Ecto neural progenitor cell (in vitro differentiated cells): ENCODE results near the gene PDK2.

Experiments
- DNase-seq: peaks from one replicate; pipeline ENCODE4 v3.0.0-alpha.2; 2018; ENCODE audit warnings: low spot score

PDK2 gene

DNA sequence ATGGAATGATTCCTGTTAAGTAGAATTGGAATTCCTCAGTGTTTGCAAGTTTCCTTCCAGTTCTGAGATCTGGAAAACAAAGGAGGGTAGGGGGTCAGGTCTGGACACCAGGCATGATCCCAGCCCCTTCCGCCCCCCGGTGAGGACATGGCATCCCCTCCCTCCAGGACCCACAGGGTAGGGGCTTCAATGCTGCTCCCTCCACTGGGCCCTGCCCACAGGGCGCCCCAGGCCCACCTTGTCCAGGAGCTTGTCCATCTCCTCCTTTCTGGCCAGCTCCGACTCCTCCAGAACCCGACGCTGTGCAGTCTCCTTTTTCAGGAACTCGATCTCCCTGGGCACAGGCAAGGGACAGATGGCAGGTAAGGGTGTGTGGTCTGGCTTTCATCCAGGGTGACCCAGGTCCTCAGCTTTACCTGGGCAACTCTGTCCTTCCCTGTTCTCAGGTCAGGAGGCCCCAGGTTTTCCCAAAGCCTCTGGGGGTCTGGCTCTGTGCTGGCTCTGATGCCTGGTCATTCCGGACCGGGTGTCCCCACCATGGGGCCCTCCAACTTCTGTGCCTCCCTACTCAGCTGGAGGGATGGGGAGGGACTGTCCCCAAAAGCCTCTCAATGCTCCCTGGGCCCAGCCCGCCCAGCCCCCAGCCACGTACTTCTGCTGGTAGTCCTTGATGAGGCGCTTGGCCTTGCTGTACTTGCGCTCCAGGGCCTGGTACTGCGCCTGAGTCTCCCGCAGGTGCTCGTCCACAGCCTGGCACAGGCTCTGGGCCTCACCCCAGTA, 40.4 kb downstream of the PDK2 start:
- DNase-seq = no peak

DNA sequence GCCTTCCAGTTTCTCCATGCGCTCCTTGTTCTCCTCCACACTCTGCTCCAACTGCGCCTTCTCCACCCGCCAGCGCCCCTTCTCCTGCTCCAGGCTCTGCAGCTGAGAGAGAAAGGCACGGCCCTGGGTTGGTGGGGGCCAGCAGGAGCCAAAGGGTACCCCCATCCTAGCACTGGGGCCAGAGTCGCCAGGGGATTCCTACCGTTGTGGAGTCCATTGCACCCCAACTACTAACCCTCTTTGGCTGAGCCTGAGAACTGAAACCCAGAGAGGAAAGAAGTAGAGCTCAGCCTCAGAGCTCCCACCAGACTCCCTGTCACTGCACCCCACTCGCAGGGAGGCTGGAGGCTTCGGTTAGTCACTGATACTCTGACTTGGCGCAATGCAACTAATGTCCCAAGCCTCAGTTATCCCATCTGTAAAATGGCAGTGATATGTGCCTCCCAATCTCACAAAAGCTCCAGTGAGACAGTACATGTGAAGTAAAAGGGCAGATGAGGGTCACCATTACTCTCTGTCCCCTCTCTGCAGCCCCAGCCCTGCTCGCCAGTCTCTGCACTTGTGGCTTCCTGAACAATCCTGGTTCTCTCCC, 41.0 kb downstream of the PDK2 start:
- no peak for DNase-seq

DNA sequence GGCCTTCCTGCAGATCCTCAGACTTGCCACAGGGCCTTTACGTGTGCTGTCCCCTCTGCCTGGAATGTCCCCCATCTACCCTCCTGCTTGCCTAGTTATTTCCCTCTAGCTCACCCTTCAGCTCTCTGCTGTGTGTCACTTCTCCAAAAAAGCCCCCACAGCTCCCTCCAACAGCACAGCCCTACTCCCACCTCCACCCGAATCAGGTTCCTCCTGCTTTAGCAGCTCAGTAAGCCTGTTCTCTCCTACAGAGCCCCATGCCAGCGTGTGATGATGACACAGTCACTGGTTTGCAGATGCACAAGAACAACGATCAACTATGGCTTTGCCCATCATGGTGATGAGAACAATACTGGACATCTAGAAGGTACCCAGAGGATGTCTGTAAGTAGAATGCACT, 41.9 kb downstream of the PDK2 start:
- no peak for DNase-seq

DNA sequence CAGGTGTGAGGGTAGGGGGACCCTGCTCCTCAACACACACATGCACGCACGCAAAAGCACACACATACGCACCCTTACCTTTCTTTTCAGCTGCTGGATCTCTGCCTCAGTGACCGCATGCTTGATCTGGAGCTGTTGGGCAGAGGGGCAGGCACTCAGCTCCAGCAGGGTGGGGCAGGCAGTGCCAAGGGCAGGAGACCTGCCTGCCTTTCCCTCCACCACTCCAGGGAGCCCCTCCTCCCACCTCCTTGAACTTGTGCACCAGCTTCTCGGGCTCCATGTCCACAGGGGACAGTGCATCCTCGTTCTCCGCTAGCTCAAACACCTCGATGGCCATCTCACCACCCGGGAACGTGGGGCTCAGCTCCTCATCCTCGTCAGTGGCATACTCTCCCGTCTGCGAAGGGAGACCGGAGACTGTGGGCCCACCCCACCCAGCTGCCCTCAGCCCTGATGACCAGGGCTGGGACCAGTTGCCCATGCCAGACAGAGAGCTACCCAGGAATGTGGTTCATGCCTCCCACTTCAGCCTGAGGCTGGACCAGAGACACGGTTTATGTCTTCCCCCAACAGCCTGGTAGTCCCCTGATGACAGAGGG, 44.1 kb downstream of the PDK2 start:
- no peak for DNase-seq

DNA sequence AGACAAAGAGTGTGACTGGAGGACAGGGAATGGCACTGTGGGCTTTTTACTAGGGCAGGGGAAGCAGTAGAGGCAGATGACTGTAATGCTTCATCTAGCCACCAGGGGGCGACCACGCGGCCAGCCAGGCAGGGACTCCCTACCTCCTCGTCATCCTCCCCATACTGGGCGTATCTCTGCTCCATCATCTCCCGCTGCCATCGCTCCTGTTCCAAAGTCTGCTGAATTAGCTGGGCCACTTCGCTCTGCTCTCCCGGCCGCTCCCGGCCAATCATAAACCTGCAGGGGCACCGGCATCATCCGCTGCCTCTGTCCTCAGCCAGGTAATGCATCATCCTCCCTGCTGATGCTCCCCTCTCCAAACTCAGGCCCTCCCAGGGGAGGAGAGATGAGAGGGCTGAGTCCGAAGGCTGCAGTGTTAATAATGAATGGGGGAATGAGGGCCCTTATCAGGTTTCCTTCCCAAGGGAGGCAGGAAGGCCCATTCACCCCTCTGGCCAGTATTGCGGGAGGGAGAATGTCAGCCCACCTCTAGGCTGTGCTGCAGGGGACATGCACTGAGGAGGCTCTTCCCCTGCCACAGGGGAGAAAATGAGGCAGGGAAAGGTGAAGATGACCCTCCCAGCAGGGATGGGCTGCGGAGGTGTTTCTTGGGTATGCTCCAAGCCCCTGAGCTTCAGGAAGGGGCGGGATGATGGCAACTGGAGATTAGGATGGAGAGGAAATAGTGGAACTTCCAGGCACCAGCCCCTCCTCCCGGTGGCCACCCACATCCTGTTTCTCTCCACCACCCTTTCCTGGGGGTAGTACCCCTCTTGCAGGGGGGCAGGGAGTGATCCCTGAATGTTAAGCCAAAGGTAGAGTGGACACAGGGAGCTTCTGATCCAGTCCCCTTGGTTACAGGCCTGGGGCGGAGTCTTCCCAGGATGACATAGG, 45.1 kb downstream of the PDK2 start:
- peak; percentile 89 for DNase-seq

DNA sequence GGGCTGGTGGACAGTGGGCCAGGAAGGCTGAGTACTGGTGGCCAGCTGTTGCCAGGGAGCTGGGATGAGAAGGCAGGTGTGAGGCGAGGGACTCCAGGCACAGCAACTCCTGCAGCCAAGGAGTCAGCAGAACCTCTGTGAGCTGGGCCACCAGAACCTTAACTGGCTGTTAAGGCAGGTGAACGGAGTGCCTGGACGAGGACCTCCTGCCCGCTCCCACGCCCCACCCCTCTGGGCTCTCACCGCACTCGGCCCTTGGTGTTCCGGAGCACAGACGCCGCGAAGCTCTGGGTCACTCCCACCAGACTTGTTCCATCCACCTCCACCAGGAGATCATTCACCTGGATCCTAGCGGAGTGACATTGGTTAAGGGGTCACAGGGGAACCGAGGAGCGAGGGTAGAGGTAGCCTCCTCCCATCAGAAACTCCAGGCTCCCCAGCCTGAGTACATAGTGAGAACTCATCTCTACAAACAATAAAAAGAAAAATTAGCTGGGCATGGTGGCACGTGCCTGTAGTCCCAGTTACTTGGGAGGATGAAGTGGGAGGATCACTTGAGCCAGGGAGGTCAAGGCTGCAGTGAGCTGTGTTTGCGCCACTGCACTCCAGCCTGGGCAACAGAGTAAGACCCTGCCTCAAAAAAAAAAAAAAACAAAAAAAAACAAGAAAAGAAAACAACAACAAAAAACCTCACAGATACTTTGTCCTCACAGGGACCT, 46.0 kb downstream of the PDK2 start:
- DNase-seq = no peak

DNA sequence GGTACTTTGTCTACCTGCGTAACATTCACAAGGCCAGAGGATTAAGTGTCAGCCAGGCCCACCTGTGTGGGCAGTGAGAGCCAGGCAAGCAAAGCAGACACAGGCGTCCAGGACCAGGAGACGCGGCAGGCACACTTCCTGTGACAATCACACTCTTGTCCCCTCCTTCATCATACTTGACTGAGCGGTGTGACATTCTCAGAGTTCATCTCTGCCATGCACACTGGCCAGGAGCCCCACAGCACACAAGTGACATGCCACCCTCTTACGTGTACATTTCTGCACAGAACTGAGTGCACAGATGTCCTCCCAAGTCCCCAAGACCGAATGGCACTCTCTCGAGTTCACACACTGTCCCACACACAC, 46.6 kb downstream of the PDK2 start:
- DNase-seq = no peak

DNA sequence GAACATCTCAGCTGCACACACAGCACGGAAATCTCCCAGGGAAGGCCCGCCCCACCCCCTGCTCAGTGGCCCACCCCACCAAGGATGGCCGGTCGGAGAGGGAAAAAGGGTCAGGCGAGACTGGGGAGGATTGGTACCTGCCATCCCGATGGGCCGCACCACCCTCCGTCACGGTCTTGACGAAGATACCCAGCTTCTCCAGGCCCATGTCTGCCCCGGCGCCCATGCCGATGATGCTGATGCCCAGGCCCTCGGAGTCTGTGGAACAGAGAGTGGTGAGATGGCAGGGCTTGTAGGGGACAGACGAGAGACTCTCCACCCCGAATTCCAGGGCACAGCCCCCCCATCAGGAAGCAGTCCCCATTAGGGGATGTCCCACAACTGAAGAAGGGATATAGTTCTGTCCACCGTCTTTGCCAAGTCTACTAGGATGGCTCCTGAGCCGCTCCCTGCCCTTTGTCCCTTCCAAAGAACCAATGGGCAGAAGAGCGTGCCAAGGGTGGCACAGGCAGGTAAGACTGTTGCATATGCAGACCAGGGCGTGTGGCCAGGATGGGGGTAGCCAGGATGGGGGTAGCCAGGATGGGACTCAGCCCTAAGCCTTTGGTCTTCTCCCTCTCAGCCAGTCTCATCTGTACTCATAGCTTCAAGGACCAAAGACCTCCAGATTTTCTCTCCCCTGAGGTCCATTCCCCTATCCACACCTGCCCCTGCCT, 48.5 kb downstream of the PDK2 start:
- DNase-seq = no peak

DNA sequence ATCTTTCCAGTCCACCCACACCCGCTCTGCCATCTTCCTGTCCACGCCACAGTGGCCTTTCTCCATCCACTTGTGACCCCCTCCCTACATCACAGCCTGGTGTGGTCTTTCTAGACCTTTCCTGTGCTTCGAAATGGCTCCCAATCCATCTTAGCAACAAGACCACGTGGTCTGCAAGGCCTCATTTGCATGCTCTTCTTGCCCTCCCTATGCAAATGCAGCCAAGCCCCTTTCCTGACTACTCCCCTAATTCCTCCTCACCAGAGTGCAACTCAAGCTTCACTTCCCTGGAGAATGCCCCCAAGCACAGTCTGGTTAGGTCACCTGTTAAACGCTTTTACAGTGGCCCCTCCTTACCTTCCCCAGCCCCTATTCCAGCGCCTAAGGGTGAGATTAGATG, 49.2 kb downstream of the PDK2 start:
- no peak for DNase-seq

DNA sequence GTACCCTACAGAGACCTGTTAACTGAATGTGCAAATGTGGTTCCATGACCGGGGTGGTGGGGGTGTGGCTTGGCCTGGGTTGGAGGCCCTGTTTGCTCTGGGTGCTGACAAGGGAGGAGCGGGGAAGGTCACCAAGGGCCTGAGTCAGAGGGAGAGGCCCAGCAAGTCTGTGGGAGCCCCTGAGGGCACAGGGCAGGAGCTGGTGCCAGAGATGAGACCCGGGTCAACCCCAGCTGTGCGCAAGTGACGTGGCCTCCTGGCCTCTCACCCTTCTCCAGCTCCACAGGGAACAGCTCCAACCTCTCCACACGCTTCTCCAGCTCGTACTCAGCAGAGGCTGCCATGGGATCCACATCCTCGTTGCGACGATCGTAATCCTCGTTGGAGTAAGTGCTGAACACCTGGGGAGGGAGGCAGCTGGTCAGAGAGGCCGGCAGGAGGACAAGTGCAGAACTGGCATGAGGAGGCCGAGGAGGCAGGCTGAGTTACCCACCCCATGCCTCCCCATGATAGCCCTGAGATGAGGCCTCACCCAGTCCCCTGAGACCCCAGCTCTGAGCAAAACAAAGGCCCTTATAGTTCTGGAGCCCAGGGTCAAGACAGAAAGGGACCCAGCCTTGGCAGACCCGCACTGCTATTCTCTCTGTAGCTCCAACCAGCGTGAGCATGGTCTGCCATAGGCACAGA, 49.8 kb downstream of the PDK2 start:
- no peak for DNase-seq

DNA sequence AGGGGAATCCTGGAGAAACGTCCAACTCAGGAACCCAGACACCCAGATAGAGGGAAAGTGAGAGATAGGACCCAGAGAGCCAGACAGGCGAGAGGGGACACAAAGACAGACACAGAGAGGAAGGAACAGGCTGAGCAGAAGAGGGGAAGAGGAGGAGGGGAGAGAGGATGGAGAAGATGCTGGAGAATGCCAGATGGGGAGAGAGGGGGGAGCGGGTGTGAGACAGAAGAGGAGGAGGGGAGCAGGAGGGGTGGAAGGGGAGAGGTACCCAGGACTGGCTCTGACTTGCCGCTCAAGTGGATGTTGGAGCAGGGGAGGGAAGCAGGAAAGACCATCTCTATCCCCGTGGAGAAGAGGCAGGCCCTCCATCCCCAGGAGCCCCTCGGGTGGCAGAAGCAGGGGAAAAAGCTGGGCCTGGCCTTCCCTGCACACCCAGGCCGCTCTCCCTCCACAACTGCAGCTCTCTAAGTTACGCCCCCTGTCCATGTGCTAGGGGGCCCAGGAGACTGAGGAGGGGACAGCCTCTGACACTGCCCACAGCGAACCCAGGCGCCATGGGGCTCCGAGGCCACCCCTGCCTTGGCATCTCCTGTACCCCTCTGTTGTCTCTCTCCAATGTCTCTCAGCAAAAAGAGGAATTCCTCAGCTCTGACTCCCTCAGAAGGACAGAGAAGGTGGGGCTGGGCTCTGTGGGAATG, 50.5 kb downstream of the PDK2 start:
- no peak for DNase-seq

DNA sequence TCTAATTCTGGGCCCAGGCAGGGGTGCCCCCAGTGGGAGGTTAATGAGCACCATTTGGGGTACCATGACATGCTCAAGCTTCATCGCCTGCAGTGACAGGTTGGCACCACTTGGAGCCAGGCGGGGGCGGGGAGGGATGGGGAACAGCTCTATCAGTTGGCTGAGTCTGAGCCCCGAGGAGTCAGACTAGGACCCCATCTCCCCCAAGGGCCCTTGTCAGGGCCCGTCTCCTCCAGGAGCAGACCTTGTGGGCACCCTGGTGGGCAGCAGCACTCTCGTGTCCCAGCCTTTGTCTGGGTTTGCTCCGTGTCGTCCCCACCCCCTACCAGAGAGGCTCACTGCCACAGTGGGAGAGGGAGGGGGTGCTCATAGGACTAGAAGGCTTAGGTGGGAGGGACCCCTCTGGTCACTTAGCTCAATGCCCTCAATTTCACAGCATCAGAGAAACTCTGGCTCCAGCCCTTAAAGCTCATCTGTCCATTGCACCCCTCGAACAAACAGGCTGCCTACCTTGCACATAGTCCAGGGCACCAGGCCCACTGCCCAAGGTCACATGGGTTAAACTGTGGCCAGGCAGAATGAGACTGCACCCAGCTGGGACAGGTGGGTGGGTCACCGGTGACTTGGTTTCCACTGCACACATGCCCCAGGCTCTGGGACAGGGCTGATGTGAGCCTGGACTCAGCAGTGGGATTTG, 51.2 kb downstream of the PDK2 start:
- no peak for DNase-seq

DNA sequence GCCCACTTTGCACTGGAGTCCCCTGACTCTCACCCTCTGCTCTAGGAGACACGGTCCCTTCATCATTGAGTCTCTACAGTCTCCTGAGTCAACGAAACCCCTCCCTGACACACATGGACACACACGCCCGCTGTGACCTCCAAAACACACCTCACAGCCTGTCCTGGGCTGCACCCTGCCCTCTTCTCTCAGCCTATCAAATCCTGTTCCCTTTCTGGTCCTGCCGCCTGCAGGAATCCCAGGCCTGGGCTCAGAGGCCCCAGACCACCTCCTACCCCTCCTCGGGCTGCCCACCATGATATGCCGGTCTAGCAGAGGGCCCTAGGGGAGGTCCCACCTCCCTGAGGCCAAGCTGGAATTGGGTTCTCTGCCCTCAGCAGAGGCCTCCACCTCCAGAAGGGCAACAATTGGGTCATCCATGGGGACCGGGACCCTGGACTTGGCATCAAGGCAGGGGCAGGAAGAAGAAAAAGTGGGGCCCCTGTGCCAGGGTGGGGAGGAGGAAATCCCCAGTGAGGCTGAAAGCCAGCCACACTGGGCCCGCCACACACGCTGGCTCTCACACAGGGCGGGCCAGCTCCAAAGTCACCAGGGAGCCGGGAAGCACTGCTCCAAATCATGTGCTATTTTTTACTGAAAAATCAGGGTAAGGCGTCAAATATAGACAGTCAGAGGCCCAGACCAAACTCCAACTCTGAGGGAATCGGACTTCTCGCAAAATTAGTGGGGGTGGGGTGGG, 51.9 kb downstream of the PDK2 start:
- no peak for DNase-seq

DNA sequence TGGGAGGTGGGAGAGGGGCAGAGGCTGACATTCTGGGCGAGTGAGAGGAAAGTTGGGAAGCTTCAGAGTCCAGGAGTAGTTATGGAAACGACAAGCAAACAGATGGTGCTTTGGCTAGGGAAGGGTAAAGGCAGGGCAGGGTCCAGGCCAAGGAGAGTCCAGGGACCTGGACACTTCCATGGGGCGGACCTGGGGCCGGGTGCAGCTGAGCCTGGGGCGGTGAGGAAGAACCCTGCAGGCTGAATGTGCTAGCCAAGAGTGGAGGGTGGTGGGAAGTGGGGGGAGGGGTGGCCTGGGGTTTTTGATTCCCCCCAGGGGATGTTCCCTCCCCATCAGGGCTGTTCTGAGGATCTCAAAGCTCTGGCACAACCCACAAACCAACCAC, 52.7 kb downstream of the PDK2 start:
- DNase-seq = no peak

DNA sequence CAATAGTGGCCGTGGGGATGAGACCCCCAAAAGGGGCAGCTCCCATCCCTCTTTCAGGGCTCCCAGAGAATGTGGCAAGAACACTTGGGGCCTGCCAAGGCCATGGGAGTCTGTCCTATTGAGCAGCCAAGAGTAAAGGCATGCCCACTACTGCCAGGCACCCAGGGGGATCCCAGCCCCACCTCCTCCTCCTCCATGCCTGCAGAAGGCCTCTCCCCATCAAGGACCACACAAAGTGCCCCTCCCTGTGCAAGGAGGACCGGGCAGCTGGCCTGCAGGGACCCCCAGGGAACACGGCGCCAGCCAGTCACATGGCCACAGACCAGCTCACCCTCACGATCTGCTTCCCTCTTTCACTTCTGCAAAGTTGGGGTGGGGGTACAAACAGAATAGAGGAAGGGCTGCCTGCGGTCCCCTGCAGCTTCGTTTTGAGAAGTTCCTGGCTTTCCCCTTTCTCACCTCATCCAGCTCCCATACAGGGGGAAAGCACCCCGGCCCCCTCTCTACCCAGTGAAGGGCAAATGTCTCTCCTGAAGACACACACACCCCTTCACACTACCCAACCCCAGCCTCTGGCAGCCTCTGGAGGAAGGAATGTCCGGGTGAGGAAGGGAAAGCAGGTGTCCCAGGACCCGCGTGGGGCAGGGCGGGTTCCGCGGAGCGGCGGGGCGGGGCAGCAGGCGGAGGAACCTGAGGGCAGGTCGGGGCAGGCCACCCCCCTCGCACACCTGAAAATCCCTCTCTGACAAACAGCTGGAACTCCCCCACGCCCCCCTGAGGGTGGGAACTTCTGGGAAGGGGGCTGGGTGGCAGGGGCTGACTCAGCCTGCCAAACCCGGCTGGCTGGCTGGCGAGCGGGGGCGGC, 53.3 kb downstream of the PDK2 start:
- peak; percentile 73 for DNase-seq

DNA sequence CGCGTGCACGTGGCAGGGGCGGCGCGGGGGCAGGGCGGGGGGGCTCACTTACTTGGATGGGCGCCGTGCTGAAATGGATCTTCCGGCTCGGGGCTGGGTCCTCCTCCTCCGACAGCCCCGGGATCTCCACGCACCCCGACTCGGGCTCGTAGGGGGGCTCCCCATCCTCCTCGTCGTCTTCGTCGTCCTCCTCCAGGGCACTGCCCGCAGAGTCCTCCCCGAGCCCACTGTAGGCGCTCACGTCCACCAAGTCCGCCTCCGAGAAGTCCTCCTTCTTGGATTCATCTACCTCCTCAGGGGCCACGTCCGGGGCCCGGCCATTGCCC, 53.9 kb downstream of the PDK2 start:
- DNase-seq = no peak

DNA sequence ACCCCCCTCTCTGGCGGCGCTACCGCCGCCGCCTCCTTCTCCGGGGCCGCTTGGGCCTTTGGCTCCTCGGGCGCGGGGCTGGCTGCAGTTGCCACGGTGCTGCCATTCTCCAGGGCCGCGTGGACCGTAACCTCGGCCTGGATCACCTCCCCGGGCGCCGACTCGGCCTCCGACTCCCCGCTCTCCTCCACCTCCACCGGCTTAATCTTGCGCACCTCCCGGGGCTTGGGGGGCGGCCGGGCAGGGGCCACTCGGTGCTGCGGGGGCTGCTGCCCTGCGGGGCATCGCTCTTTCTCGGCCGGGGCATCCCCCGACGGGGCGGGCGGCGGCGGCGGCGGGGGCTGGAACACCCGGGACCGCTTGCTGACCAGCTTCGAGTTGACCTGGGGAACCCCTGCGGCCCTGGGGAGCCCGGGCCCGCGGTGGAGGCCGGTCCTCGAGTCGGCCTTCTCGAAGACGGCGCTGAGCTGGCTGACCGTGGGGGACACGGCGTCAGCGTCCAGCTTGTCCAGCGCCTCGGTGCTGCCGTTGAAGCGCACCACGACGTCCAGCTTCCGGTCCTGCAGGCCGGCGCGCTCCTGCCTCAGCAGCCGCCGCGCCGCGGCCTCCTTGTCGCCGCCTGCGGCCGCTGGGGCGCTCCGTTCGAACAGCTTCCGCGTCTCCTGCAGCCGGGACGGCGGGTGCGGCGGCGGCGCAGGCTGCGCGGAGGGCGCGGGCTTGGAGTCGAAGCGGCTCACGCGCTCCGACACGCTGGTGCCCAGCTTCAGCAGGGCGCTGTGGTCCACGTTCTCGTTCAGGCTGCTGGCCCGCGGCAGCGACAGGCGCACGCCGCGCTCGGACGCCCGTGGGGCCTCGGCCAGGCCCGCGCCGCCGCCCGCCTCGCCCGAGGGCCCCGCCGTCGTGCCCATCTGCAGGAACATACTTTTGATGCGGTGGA, 54.5 kb downstream of the PDK2 start:
- DNase-seq = peak; percentile 83
